WTC11 (cell line): ENCODE results near the gene WEE1.

Experiments
- CTCF ChIP-seq: fragments of 200-600 bp; IDR thresholded peaks from 2 replicates; pipeline ENCODE4 v1.8.0; 2022; ENCODE audit warnings: antibody characterized with exemption
- ELF4 ChIP-seq: sonication (generic); formaldehyde crosslinking; IDR thresholded peaks from 2 replicates; pipeline ENCODE4 v1.8.1; 2022; ENCODE audit warnings: low read depth, mild to moderate bottlenecking, moderate library complexity, missing genetic modification reagents
- FOXJ3 ChIP-seq: sonication (generic); formaldehyde crosslinking; IDR thresholded peaks from 2 replicates; pipeline ENCODE4 v1.9.0; 2021; ENCODE audit warnings: missing genetic modification reagents, mild to moderate bottlenecking, borderline replicate concordance
- GRHL2 ChIP-seq: fragments of 250-450 bp; sonication (Bioruptor Pico); IDR thresholded peaks from 2 replicates; pipeline ENCODE4 v1.8.0; 2022; ENCODE audit warnings: mild to moderate bottlenecking, moderate library complexity; ENCODE audit not compliant: insufficient replicate concordance, severe bottlenecking
- NFYB ChIP-seq: sonication (generic); formaldehyde crosslinking; conservative IDR thresholded peaks from 2 replicates; pipeline ENCODE4 v1.8.0; 2022; ENCODE audit warnings: low read depth, missing genetic modification reagents
- NR2C2 ChIP-seq: sonication (generic); formaldehyde crosslinking; IDR thresholded peaks from 2 replicates; pipeline ENCODE4 v1.8.0; 2022; ENCODE audit warnings: mild to moderate bottlenecking, missing genetic modification reagents
- NR3C1 ChIP-seq: sonication (generic); formaldehyde crosslinking; conservative IDR thresholded peaks from 2 replicates; pipeline ENCODE4 v1.8.1; 2023; ENCODE audit warnings: low read depth, mild to moderate bottlenecking, missing genetic modification reagents
- TEAD4 ChIP-seq: sonication (generic); formaldehyde crosslinking; IDR thresholded peaks from 2 replicates; pipeline ENCODE4 v1.8.0; 2022; ENCODE audit warnings: mild to moderate bottlenecking, missing genetic modification reagents
- ZNF423 ChIP-seq: fragments of 250-450 bp; sonication (Bioruptor Pico); IDR thresholded peaks from 2 replicates; pipeline ENCODE4 v2.1.2; 2022; ENCODE audit warnings: mild to moderate bottlenecking, moderate library complexity
- ZNF532 ChIP-seq: fragments of 250-450 bp; sonication (Bioruptor Pico); IDR thresholded peaks from 2 replicates; pipeline ENCODE4 v1.9.0; 2021; ENCODE audit warnings: mild to moderate bottlenecking, borderline replicate concordance
- TF ChIP-seq, protein P1 (sequence below): sonication (generic); formaldehyde crosslinking; IDR thresholded peaks from 2 replicates; pipeline ENCODE4 v1.8.0; 2022; ENCODE audit warnings: mild to moderate bottlenecking, missing genetic modification reagents
- TF ChIP-seq, protein P2 (sequence below): sonication (generic); formaldehyde crosslinking; IDR thresholded peaks from 2 replicates; pipeline ENCODE4 v1.8.1; 2023; ENCODE audit warnings: mild to moderate bottlenecking, missing genetic modification reagents, moderate library complexity

GRCh38 chr11:9601876-9602199 lies 28.4 kb downstream of the WEE1 start:
- TF ChIP-seq GRHL2 (CRISPR knock-in tag) (no peak), FOXJ3 (CRISPR knock-in tag) (no peak), CTCF (no peak), ELF4 (CRISPR knock-in tag) (no peak), ZNF532 (no peak), TEAD4 (CRISPR knock-in tag) (no peak), ZNF423 (CRISPR knock-in tag) (no peak), NR3C1 (CRISPR knock-in tag) (no peak), NR2C2 (no peak), NFYB (CRISPR knock-in tag) (no peak)
- TF ChIP-seq, protein P1, sequence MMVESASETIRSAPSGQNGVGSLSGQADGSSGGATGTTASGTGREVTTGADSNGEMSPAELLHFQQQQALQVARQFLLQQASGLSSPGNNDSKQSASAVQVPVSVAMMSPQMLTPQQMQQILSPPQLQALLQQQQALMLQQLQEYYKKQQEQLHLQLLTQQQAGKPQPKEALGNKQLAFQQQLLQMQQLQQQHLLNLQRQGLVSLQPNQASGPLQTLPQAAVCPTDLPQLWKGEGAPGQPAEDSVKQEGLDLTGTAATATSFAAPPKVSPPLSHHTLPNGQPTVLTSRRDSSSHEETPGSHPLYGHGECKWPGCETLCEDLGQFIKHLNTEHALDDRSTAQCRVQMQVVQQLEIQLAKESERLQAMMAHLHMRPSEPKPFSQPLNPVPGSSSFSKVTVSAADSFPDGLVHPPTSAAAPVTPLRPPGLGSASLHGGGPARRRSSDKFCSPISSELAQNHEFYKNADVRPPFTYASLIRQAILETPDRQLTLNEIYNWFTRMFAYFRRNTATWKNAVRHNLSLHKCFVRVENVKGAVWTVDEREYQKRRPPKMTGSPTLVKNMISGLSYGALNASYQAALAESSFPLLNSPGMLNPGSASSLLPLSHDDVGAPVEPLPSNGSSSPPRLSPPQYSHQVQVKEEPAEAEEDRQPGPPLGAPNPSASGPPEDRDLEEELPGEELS (CRISPR knock-in tag), result no peak
- TF ChIP-seq, protein P2, sequence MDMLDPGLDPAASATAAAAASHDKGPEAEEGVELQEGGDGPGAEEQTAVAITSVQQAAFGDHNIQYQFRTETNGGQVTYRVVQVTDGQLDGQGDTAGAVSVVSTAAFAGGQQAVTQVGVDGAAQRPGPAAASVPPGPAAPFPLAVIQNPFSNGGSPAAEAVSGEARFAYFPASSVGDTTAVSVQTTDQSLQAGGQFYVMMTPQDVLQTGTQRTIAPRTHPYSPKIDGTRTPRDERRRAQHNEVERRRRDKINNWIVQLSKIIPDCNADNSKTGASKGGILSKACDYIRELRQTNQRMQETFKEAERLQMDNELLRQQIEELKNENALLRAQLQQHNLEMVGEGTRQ (CRISPR knock-in tag), result no peak
